BE2C (cell line): Measurements from ENCODE around the gene SI.
"Not testable (repeated sequence)": the region's sequence is repeated elsewhere in the genome, so short reads cannot be mapped to it uniquely, and the experiment has no call there.

Source experiments
- DNase-seq: peaks from one replicate; pipeline ENCODE4 v3.0.0-alpha.2; 2020
- H3K27me3 ChIP-seq: fragments of 250-450 bp; sonication (Bioruptor Pico); 2 replicates; pipeline ENCODE4 v1.5.1; 2020; ENCODE audit warnings: mild to moderate bottlenecking
- H3K36me3 ChIP-seq: fragments of 250-450 bp; sonication (Bioruptor Pico); 2 replicates; pipeline ENCODE4 v1.5.1; 2020; ENCODE audit warnings: mild to moderate bottlenecking
- H3K4me1 ChIP-seq: fragments of 250-450 bp; sonication (Bioruptor Pico); 2 replicates; pipeline ENCODE4 v1.5.1; 2020
- H3K4me3 ChIP-seq: 2 replicates; pipeline ENCODE4 v1.5.1; 2011; ENCODE audit warnings: low read depth, low read length
- H3K9me3 ChIP-seq: fragments of 250-450 bp; sonication (Bioruptor Pico); 2 replicates; pipeline ENCODE4 v1.5.1; 2020
- TF ChIP-seq, protein P1 (sequence below): IDR thresholded peaks from 2 replicates; pipeline ENCODE4 v1.5.1; 2012; ENCODE audit warnings: mild to moderate bottlenecking, low read depth, low read length

Gene SI

DNA sequence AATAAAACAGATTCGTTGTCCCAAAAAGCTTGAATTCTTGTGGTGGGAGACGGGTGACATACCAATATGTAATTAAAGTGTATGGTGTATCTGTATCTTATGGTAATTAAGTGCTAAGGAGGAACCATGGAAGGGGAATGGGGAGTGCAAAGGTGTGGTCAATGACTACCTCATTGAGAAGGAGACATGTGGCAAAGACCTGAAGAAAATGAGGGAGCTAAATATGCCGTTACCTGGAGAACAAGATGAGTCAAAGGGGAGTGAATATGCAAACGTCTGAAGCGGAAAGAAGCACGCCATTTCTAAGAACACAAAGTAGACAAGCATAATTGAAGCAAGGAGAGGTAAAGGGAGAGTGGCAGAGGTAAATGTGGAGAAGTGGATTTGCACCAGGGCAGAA lies 115.7 kb downstream of the SI start:
- H3K27me3 ChIP-seq, result no peaks in the 10 kb centered on the region
- H3K9me3 ChIP-seq, result no peaks in the 10 kb centered on the region
- TF ChIP-seq, protein P1, sequence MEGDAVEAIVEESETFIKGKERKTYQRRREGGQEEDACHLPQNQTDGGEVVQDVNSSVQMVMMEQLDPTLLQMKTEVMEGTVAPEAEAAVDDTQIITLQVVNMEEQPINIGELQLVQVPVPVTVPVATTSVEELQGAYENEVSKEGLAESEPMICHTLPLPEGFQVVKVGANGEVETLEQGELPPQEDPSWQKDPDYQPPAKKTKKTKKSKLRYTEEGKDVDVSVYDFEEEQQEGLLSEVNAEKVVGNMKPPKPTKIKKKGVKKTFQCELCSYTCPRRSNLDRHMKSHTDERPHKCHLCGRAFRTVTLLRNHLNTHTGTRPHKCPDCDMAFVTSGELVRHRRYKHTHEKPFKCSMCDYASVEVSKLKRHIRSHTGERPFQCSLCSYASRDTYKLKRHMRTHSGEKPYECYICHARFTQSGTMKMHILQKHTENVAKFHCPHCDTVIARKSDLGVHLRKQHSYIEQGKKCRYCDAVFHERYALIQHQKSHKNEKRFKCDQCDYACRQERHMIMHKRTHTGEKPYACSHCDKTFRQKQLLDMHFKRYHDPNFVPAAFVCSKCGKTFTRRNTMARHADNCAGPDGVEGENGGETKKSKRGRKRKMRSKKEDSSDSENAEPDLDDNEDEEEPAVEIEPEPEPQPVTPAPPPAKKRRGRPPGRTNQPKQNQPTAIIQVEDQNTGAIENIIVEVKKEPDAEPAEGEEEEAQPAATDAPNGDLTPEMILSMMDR, result no peak
- no peaks in the 10 kb centered on the region for H3K36me3 ChIP-seq
- H3K4me1 ChIP-seq, result no peaks in the 10 kb centered on the region
- no peak for DNase-seq
- H3K4me3 ChIP-seq, result no peak overlapping the region

DNA sequence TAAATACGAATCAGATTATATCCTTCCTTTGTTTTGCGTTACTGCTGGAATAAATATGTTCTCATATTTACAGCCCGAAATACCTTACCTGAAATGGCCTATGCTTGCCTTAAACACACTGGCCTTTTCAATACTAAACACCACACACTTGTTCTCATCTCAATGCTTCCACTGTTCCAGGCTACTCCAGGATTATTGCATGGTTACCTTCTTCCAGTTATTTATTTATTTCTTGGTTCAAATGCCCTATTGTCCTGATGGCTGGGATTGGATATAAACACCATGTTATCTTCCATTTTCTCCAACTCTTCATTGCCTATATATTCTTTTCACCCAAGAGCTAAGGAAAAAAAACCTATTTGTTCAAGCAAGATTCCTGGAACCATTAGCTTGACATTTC lies 125.3 kb downstream of the SI start:
- Histone ChIP-seq H3K4me1 (no peaks in the 10 kb centered on the region), H3K4me3 (no peak overlapping the region), H3K36me3 (no peaks in the 10 kb centered on the region), H3K9me3 (no peaks in the 10 kb centered on the region), H3K27me3 (no peaks in the 10 kb centered on the region)
- no peak for DNase-seq
- TF ChIP-seq, protein P1, result no peak

DNA sequence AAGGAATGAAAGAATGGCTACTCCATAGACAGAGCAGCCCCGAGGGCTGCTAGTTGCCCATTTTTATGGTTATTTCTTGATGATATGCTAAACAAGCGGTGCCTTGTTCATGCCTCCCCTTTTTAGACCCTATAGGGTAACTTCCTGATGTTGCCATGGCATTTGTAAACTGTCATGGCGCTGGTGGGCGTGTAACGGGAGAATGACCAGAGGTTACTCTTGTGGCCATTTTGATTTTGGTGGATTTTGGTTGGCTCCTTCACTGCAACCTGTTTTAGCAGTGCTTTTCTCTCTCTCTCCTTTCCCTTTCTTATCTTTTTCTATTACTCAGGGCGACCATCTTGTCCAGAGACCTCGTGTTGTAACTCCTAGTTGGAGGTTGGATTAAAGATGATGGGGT lies 126.9 kb downstream of the SI start:
- DNase-seq, H3K4me1 ChIP-seq, H3K27me3 ChIP-seq, H3K36me3 ChIP-seq, H3K9me3 ChIP-seq: not testable (repeated sequence)
- H3K4me3 ChIP-seq, result peak overlapping the region; percentile 15

DNA sequence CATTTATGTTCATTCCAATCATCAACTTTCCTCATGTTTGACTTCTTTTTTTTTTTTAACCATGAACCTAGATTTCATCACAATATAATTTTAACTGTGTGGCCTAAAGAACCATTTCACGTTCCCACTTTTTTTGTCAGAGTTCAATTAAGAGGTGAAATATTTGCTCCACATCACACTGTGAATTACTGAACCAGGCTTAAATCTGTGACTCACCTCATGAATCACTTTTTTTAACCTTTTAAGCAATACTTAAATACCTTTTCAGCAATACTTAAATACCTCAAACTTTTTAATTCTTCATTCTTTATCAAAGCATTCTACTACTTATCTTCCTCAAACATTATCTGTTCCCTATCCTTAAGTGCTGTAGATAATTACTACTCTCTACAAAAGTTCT lies 137.6 kb downstream of the SI start:
- H3K36me3 ChIP-seq, result no peaks in the 10 kb centered on the region
- no peaks in the 10 kb centered on the region for H3K4me1 ChIP-seq
- H3K9me3 ChIP-seq, result no peaks in the 10 kb centered on the region
- no peaks in the 10 kb centered on the region for H3K27me3 ChIP-seq
- DNase-seq, result no peak
- TF ChIP-seq, protein P1, result no peak
- H3K4me3 ChIP-seq, result no peak overlapping the region

DNA sequence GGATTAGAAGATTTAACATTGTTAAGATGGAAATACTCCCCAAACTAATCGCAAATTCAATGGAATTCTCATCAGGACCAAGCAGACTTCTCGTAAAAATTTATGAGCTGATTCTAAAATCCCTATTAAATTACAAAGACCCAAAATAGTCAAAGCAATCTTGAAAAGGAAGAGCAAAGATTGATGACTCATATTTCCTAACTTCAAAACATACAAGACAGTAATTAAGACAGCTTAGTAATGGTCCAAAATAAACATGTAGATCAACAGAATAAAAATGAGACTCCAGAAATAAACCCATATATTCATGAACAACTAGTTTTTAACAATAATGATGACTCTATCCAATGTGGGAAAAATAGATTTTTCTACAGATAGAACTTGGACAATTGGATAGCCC lies 148.7 kb downstream of the SI start:
- Histone ChIP-seq H3K9me3 (no peaks in the 10 kb centered on the region; the same call in 1 of the 2 replicates), H3K4me1 (no peaks in the 10 kb centered on the region), H3K36me3 (no peaks in the 10 kb centered on the region), H3K27me3 (no peaks in the 10 kb centered on the region), H3K4me3 (no peak overlapping the region)
- TF ChIP-seq, protein P1, result no peak
- DNase-seq, result no peak
